Neural cell (in vitro differentiated cells): ENCODE measurements around the gene AFF3. TPM values are rescaled to one million over a fixed set of nuclear protein-coding genes. Genes with fewer than 3 reads are reported as not detected.

Source experiments
- H2AFZ ChIP-seq: fragments of 200-600, 300-800 bp; sonication (generic), shearing (Covaris generic); 2 replicates; pipeline ENCODE4 v1.6.0; 2014; ENCODE audit warnings: low read depth, mild to moderate bottlenecking, antibody characterized with exemption, low read length, moderate library complexity
- H3F3A ChIP-seq: fragments of 200-600 bp; shearing (Covaris generic); 2 replicates; pipeline ENCODE4 v1.6.1; 2016; ENCODE audit warnings: mild to moderate bottlenecking, moderate library complexity, mixed read lengths, antibody characterized with exemption, low read length; ENCODE audit not compliant: insufficient read depth, poor library complexity, severe bottlenecking
- H3K27ac ChIP-seq: fragments of 200-600, 300-800 bp; sonication (generic), shearing (Covaris generic); 2 replicates; pipeline ENCODE4 v1.5.1; 2014; ENCODE audit warnings: mild to moderate bottlenecking, low read length, moderate library complexity
- H3K27me3 ChIP-seq: fragments of 300-800, 200-600 bp; sonication (generic), shearing (Covaris generic); 2 replicates; pipeline ENCODE4 v1.6.0; 2014; ENCODE audit warnings: mild to moderate bottlenecking, low read depth, low read length, moderate library complexity; ENCODE audit not compliant: insufficient read depth
- H3K36me3 ChIP-seq: fragments of 300-800, 200-600 bp; sonication (generic), shearing (Covaris generic); 2 replicates; pipeline ENCODE4 v1.5.1; 2014; ENCODE audit warnings: mild to moderate bottlenecking, antibody characterized with exemption, low read length, moderate library complexity; ENCODE audit not compliant: insufficient read depth
- H3K4me2 ChIP-seq: fragments of 300-800, 200-600 bp; sonication (generic), shearing (Covaris generic); 2 replicates; pipeline ENCODE4 v1.6.0; 2014; ENCODE audit warnings: mild to moderate bottlenecking, low read length
- H3K4me3 ChIP-seq: fragments of 300-800, 200-600 bp; sonication (generic), shearing (Covaris generic); 2 replicates; pipeline ENCODE4 v1.5.1; 2014; ENCODE audit warnings: mild to moderate bottlenecking, low read length, moderate library complexity
- H3K79me2 ChIP-seq: fragments of 200-600 bp; shearing (Covaris generic); replicated peaks from 2 replicates; pipeline ENCODE4 v1.6.0; 2014; ENCODE audit warnings: mild to moderate bottlenecking, low read length, moderate library complexity; ENCODE audit not compliant: insufficient read depth
- H3K9ac ChIP-seq: fragments of 300-800, 200-600 bp; sonication (generic), shearing (Covaris generic); 2 replicates; pipeline ENCODE4 v1.6.1; 2016; ENCODE audit warnings: mild to moderate bottlenecking, low read length, mixed read lengths
- H3K9me2 ChIP-seq: fragments of 200-600 bp; shearing (Covaris generic); 2 replicates; pipeline ENCODE4 v1.6.1; 2016; ENCODE audit warnings: mild to moderate bottlenecking, low read length, mixed read lengths; ENCODE audit not compliant: insufficient read depth
- H3K9me3 ChIP-seq: fragments of 200-600, 300-800 bp; sonication (generic), shearing (Covaris generic); 2 replicates; pipeline ENCODE4 v1.6.1; 2016; ENCODE audit warnings: mild to moderate bottlenecking, mixed run types, low read length, moderate library complexity, mixed read lengths
- H4K20me1 ChIP-seq: fragments of 200-600 bp; shearing (Covaris generic); 2 replicates; pipeline ENCODE4 v1.6.1; 2016; ENCODE audit warnings: mild to moderate bottlenecking, mixed run types; ENCODE audit not compliant: insufficient read depth
- CTCF ChIP-seq: fragments of 450-650 bp; IDR thresholded peaks from 2 replicates; pipeline ENCODE4 v1.5.1; 2014; ENCODE audit warnings: antibody characterized with exemption, mild to moderate bottlenecking, moderate library complexity; ENCODE audit not compliant: poor library complexity, severe bottlenecking
- EP300 ChIP-seq: fragments of 450-650 bp; conservative IDR thresholded peaks from 2 replicates; pipeline ENCODE4 v1.6.1; 2014; ENCODE audit warnings: antibody characterized with exemption, mild to moderate bottlenecking, moderate library complexity; ENCODE audit not compliant: poor library complexity, severe bottlenecking
- EZH2 ChIP-seq: fragments of 200-600, 300-800 bp; shearing (Covaris generic), sonication (generic); IDR thresholded peaks from 2 replicates; pipeline ENCODE4 v1.6.1; 2014; ENCODE audit warnings: antibody characterized with exemption, low read length, borderline replicate concordance, mild to moderate bottlenecking; ENCODE audit not compliant: insufficient read depth, poor library complexity, severe bottlenecking
- MXI1 ChIP-seq: fragments of 450-650 bp; conservative IDR thresholded peaks from 2 replicates; pipeline ENCODE4 v1.6.1; 2014; ENCODE audit warnings: antibody characterized with exemption, mild to moderate bottlenecking; ENCODE audit not compliant: poor library complexity, severe bottlenecking
- POLR2AphosphoS5 ChIP-seq: IDR thresholded peaks from 2 replicates; pipeline ENCODE4 v1.6.1; 2012
- RAD21 ChIP-seq: fragments of 450-650 bp; conservative IDR thresholded peaks from 2 replicates; pipeline ENCODE4 v1.6.1; 2014; ENCODE audit warnings: antibody characterized with exemption, mild to moderate bottlenecking, moderate library complexity
- REST ChIP-seq: IDR thresholded peaks from 2 replicates; pipeline ENCODE4 v1.6.1; 2012; ENCODE audit warnings: borderline replicate concordance
- SMC3 ChIP-seq: fragments of 450-650 bp; conservative IDR thresholded peaks from 2 replicates; pipeline ENCODE4 v1.6.1; 2014; ENCODE audit warnings: antibody characterized with exemption, mild to moderate bottlenecking, moderate library complexity; ENCODE audit not compliant: poor library complexity
- TAF1 ChIP-seq: IDR thresholded peaks from 2 replicates; pipeline ENCODE4 v1.6.1; 2012; ENCODE audit warnings: low read depth
- polyA plus RNA-seq: library from polyadenylated mRNA; depleted of rRNA; stranded (reverse); fragments of >200 nt; gene quantifications from 2 replicates; pipeline ENCODE4 v1.2.3, GENCODE V29; 2014

AFF3 gene
- polyA plus RNA-seq, 1 donor from 2014 or later = 5.1 TPM

GRCh38 chr2:100051253-100051652 is 91.1 kb downstream of the AFF3 start:
- H3K36me3 ChIP-seq = no peaks in the 10 kb centered on the region
- no peak overlapping the region for H3K4me2 ChIP-seq
- no peaks in the 10 kb centered on the region for H3K79me2 ChIP-seq
- no peaks in the 10 kb centered on the region for H3K9me3 ChIP-seq
- no peaks in the 10 kb centered on the region for H3K27me3 ChIP-seq
- H3K4me3 ChIP-seq = no peak overlapping the region
- no peak overlapping the region for H3K27ac ChIP-seq
- H4K20me1 ChIP-seq = no peaks in the 10 kb centered on the region
- H3F3A ChIP-seq = no peaks in the 10 kb centered on the region
- no peak overlapping the region for H3K9ac ChIP-seq
- TF ChIP-seq POLR2AphosphoS5 (no peak), REST (no peak), EP300 (no peak), TAF1 (no peak), SMC3 (no peak), RAD21 (no peak), EZH2 (no peak), CTCF (no peak), MXI1 (no peak)
- H2AFZ ChIP-seq = no peak overlapping the region
- no peaks in the 10 kb centered on the region for H3K9me2 ChIP-seq

- no peak for TF ChIP-seq TAF1
- TF ChIP-seq CTCF = no peak
- no peak for TF ChIP-seq RAD21
- no peak for TF ChIP-seq POLR2AphosphoS5
- TF ChIP-seq EP300 = no peak
- TF ChIP-seq SMC3 = no peak
- no peak for TF ChIP-seq REST
- TF ChIP-seq MXI1 = no peak
Observed at GRCh38 chr2:100050685-100051084, 91.7 kb downstream of the AFF3 start.

More at GRCh38 chr2:100050685-100051084, 91.7 kb downstream of the AFF3 start:
- Histone ChIP-seq H3K27ac (no peak overlapping the region), H3K9me3 (no peaks in the 10 kb centered on the region), H3K4me3 (no peak overlapping the region), H3K4me2 (no peak overlapping the region), H3K79me2 (no peaks in the 10 kb centered on the region), H3K27me3 (no peaks in the 10 kb centered on the region), H3K9ac (no peak overlapping the region), H3K9me2 (no peaks in the 10 kb centered on the region), H2AFZ (no peak overlapping the region), H3K36me3 (no peaks in the 10 kb centered on the region), H3F3A (no peaks in the 10 kb centered on the region), H4K20me1 (no peaks in the 10 kb centered on the region)
